GM19438 (cell line): Measurements from ENCODE around the gene GALNT14.
"Not testable (repeated sequence)": the region's sequence is repeated elsewhere in the genome, so short reads cannot be mapped to it uniquely, and the experiment has no call there.

Experiments used
- ATAC-seq: cut with Tn5 transposase; IDR thresholded peaks from one replicate; pipeline ENCODE4 v1.9.1; 2021; ENCODE audit warnings: low read depth; ENCODE audit not compliant: unreplicated experiment

GALNT14 gene

DNA sequence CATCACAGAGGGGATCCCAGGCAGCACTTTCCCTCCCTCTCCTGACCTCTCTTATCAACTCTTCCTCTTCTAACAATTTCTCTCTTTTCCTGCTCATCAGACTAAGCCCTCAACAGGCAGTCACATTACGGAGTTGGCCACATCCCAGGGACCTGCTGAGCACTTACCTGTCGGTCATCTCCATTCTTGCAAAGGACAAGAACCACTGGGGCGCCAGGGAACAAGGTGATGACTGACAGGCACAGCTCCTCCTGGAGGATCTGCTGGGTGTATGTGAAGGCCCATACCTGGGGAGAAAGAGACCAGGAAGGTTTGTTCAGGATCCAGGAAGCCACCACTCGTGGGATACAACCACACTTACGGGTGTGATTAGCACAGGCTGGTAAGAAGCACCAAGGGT, 226.2 kb downstream of the GALNT14 start:
- ATAC-seq = no peak

- ATAC-seq = no peak
These were observed 226.9 kb downstream of the GALNT14 start for GRCh38 chr2:30911327-30911726.

DNA sequence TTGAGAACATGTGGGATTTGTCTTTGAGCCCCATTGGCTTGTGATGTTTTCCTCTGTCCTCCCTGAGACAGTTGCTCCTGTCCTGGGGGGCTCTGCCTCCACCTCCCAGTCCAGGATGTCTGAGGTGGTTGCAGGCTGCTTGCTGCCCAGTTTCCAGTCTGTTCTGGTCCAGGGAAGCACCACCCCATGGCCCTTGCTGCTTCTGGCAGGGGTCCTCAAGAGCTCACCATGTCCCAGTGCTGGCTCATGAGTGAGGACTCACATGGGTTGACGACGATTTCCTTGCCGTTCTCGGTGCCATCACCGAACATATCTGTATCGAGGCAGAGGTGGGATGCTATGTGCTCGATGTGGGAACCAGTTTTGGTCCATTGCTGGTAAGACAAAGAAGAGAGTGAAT, 227.6 kb downstream of the GALNT14 start:
- no peak for ATAC-seq

GRCh38 chr2:30904437-30904836, 233.8 kb downstream of the GALNT14 start:
- ATAC-seq = not testable (repeated sequence)

DNA sequence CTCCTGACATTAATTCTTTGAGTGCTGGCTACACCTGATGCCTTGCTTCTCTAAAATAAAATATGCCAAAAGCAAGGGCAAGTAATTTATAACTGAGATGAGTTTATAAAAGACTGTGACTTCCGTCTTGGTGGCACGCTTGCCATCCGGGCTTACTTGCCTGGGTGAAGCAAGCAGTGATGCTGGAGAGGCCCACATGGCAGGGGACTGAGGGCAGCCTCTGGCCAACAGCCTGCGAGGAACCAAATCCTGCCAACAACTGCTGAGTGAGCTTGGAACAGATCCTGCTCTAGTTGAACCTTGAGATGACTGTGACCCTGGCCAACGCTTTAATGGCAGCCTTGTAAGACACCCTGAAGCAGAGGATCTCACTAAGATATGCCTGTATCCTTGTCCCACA, 234.9 kb downstream of the GALNT14 start:
- ATAC-seq = no peak

DNA sequence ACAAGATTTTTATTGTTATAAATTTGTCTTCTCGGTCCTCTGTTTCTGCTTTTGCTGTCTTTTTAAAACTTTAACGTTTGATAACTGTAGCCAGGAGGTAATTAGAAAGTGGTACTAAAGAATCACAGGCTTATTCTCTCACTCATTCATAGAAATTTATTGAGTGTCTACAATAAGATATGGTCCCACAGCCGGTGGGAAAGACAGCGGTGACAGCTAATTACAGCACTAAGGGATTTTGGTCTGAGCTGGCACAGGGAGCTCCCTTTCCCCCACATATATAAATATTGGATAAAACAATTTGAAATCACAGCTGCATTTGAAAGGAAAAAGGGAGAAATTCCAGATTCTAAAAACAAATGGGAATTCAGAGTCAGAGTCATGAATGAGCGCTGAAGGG, 237.9 kb downstream of the GALNT14 start:
- no peak for ATAC-seq

DNA sequence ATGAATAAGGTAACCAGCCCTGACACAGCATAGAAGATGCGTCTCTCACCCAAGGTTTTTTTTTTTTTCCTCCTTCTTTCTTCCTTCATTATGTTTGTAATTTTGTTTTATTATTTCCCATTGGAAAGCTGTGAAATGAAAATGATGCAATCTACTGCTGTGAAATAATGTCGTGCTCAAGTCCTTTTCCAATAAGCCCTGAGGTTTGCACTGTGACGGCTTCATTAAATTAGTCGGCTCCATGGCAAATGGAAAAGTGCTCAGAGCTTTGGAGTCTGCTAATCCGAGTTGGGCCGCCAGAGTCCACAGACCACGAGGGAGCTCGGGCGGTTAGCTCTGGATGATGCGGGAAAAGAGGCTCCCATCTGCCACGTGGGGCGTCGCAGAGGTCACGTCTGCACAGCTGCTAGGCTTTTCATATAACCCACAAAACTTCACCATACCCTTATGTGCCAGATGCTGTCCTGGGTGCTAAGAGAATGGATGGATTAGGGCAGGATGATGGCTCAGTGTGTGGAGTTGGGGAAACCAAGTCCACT, 238.7 kb downstream of the GALNT14 start:
- ATAC-seq = no peak

GRCh38 chr2:30897539-30897938, 240.7 kb downstream of the GALNT14 start:
- no peak for ATAC-seq

DNA sequence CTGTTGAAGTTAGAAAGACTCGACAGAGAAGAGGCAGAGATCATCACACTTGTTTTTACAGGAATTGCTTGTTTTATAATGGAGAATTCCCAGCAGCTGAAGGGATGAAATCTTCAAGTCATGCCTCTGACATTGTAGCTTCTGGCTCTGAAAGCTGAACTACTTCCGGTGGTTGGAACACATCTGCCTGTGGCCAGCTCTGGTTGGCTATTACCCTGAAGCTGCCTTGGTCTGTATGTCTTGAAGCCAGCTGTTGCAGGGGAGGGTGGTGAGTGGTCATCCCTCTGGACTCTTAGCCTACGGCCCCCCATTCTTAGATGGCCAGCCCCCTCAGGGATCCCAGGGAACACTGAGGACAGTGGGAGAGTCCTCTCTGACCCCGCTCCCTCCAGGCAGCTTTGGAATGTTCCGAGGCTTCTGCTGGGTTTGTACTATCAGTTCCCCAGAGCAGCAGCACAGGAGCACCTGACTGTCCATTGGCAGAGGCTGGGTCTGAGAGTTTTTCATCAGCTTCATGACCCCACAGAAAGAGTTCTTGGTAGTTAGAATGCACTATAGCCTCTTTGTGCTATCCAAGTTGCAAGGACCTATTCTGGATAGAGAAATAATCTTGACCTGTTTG, 243.6 kb downstream of the GALNT14 start:
- ATAC-seq = no peak

DNA sequence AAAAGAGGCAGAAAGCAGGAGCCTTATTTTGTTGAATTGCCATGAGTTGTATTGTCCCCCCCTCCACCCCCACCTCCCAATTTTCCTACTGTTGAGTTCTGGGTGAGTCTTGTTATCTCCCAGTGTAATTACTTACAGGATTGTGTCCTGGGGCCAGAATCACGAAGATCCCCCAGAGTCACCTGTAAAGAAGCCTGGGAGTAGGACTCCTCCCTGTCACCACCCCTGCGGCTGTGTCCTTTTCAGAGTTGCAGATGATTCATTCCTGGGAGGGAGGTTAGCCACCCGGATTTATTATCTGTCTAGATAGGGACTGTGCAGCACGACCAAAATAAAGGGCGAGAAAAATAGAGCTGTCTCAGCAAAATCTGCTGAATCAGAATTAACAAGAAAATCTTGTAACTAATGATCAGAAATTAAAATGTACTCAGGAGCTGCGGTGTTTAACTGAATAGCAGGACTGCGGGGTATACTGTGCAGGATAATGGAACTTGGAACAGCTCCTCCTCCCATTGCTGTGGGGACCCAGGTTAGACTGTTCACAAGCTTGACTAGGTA, 249.3 kb downstream of the GALNT14 start:
- no peak for ATAC-seq

DNA sequence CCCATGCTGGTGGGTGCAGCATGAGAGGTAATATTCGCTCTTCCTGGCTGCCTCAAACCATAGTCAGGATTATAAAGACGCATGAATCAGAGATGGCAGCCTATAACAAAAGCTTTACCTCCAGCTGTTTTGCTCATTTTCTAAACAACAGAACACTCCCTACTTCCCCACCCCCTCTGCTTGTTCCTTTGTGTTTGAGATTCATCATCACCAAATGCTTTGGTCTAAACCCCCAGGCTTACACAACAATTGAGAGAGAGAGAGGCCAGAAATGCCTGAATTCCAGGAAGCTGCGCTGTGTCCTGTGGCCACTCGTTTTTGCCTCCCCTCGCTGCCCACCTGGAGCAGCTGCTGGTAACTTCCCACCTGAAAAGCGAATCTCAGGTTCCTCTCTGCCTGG, 252.2 kb downstream of the GALNT14 start:
- ATAC-seq = no peak

- no peak for ATAC-seq
These were observed 254.4 kb downstream of the GALNT14 start for GRCh38 chr2:30883822-30884221.

GRCh38 chr2:30883184-30883583, 255.1 kb downstream of the GALNT14 start:
- no peak for ATAC-seq

DNA sequence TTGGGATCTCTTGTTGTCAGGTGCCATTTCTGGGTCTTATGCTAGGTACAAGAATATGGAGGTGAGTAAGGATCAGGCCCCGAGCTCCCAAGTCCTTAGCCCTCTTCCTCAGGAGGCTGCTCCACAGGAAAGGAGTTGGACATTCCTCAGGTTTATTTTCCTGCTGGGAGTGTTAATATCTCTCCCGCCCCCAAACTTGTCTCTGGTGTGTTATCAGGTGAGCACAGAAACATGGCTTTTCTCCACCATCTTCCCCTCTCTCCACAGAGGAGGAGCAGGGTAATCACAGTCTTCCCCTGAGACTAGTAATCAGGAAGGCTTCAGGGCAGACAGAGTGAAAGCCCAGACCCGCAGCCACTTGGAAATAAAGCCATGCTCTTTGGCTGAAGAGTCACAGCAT, 257.7 kb downstream of the GALNT14 start:
- no peak for ATAC-seq

DNA sequence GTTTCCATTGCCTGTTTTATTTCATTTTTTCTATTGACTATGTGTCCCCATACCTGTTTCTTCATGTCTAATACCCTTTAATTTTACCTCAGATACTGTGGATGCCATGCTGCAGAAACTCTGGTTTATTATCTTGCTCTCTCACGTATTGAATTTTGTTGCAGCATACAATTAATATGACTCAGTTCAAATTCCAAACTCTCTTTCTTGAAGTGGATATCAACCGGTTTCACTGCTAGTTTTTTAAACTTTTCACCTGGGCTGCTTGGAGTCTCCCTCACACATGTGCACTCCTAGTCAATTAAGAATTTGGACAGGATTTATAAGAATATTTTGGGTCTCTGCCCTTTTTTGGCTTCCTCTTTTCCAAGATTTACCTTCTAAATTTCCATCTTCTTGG, 260.4 kb downstream of the GALNT14 start:
- ATAC-seq = no peak

GRCh38 chr2:30872797-30873196, 265.4 kb downstream of the GALNT14 start:
- ATAC-seq = no peak

DNA sequence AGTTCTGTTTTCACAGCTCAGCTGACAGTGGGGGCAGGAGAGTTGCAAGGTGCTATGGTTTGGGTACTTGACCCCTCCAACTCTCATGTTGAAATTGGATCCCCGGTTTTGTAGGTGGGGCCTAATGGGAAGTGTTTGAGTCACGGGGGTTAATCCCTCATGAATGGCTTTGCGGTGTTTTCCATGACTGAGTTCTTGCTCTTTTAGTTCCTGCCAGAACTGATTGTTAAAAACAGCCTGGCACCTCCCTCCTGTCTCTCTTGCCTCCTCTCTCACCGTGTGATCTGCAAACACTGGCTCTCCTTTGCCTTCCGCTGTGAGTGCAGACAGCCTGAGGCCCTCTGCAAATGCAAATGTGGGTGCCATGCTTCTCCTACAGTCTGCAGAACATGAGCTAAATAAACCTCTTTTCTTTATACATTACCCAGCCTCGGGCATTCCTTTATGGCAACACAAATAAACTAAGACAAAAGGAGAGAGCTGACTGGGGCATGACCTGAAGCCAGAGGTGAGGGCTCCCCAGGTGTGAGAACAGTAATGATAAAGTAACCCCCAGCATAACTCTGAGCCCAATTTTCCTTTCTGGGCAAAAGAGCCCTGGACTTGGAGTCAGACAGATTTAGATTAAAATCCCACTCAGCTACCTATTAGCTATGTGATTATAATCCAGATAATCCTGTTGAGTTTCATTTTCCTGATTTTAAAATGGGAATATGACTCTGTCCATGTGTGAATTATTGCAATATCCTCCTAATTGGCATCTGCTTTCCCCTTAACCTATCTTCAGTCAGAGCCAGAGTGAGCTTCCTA, 266.1 kb downstream of the GALNT14 start:
- no peak for ATAC-seq

DNA sequence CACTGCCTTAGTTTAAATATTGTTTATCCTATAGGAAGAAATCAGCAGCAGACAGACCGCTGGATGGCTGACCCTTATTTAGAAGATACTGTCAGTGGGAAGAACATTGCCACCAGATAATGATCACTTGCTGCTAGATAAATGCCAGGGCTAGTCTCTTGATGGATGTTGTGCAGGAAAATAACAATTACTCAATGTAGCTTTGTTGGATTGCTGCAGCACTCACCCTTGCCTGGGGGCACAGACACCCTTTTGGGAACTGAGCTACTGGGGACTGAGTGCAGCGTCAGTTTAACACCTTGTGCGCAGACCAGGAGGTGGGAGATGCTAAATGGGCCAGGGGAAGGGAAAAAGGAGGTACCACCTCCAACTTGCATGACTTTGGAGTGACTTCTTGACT, 266.8 kb downstream of the GALNT14 start:
- ATAC-seq = no peak

- ATAC-seq = no peak
These were observed 268.3 kb downstream of the GALNT14 start for GRCh38 chr2:30869988-30870387.

- no peak for ATAC-seq
These were observed 270.9 kb downstream of the GALNT14 start for GRCh38 chr2:30867385-30867784.

- no peak for ATAC-seq
These were observed 271.3 kb downstream of the GALNT14 start for GRCh38 chr2:30866974-30867373.
